ENCODE measurements around the gene NBAS. TPM values are rescaled to one million over a fixed set of nuclear protein-coding genes. Genes with fewer than 3 reads are reported as not detected.

The NBAS gene
- total RNA-seq, 1 experiment from 2014 or later, result 32.5 TPM

GRCh38 chr2:15367205-15367604 lies 193.9 kb downstream of the NBAS start:
- Histone ChIP-seq H3K23me2 (ENCODE audit: insufficient read length, low read depth, low read length, poor library complexity, severe bottlenecking) (no peaks in the 10 kb centered on the region), H3K79me2 (ENCODE audit: insufficient read depth, low read length) (no peaks in the 10 kb centered on the region), H3K14ac (ENCODE audit: insufficient read depth, low read length) (no peak overlapping the region), H4K8ac (replicated peaks; ENCODE audit: insufficient read length, low read depth, low read length) (no peak overlapping the region), H2BK20ac (ENCODE audit: low read depth, low read length, poor library complexity, severe bottlenecking) (no peak overlapping the region), H4K5ac (ENCODE audit: insufficient read length, low read depth, low read length) (no peak overlapping the region), H3K23ac (ENCODE audit: insufficient read length, low read depth, low read length) (no peak overlapping the region), H2AK5ac (ENCODE audit: insufficient read length, low read length) (no peak overlapping the region), H3K79me1 (ENCODE audit: insufficient read depth, low read depth, low read length, poor library complexity, severe bottlenecking) (no peaks in the 10 kb centered on the region), H4K91ac (ENCODE audit: insufficient read length, low read depth, low read length) (no peak overlapping the region), H2AFZ (ENCODE audit: low read length) (no peak overlapping the region), H3T11ph (ENCODE audit: low read length) (no peak overlapping the region), H3K4ac (ENCODE audit: low read depth, low read length) (no peak overlapping the region), H3K27me3 (ENCODE audit: insufficient read depth, low read length) (no peaks in the 10 kb centered on the region), H3K27ac (ENCODE audit: insufficient read length, low read depth, low read length) (no peak overlapping the region), H2BK15ac (ENCODE audit: low read depth, low read length) (no peak overlapping the region), H3K4me1 (ENCODE audit: insufficient read depth, low read length) (peaks cover 10% of the 10 kb centered on the region; the same call in 1 of the 2 replicates), H3K56ac (ENCODE audit: insufficient read length, low read depth, low read length) (no peak overlapping the region), H4K20me1 (ENCODE audit: control insufficient read depth, insufficient read depth, insufficient read length) (no peaks in the 10 kb centered on the region), H2BK5ac (ENCODE audit: insufficient read length, low read length) (no peak overlapping the region), H3K9ac (ENCODE audit: extremely low read depth, insufficient read length, low read length) (no peak overlapping the region), H3K9me3 (ENCODE audit: control insufficient read depth, low read depth, low read length) (no peaks in the 10 kb centered on the region), H3K18ac (ENCODE audit: insufficient read length, low read depth, low read length) (no peak overlapping the region), H3K4me2 (ENCODE audit: insufficient read depth, insufficient read length, low read length) (no peak overlapping the region), H2BK12ac (ENCODE audit: insufficient read length, low read depth, low read length) (no peak overlapping the region), H2BK120ac (ENCODE audit: low read depth, low read length, poor library complexity, severe bottlenecking) (no peak overlapping the region)
- H3K9me3 Mint-ChIP-seq, result no peaks in the 10 kb centered on the region
- H3K4me1 Mint-ChIP-seq, result peaks cover 21 to 25% of the 10 kb centered on the region in 2 experiments
- peaks cover 3 to 6% (median 6%) of the 10 kb centered on the region in 3 experiments; a peak in 4 of 7 replicates for H3K36me3 Mint-ChIP-seq (ENCODE audit: insufficient read depth in 1 of 3, low read depth in 3 of 3)
- no peaks in the 10 kb centered on the region for H3K27me3 Mint-ChIP-seq (ENCODE audit: low read depth)
- TF ChIP-seq, protein P1, sequence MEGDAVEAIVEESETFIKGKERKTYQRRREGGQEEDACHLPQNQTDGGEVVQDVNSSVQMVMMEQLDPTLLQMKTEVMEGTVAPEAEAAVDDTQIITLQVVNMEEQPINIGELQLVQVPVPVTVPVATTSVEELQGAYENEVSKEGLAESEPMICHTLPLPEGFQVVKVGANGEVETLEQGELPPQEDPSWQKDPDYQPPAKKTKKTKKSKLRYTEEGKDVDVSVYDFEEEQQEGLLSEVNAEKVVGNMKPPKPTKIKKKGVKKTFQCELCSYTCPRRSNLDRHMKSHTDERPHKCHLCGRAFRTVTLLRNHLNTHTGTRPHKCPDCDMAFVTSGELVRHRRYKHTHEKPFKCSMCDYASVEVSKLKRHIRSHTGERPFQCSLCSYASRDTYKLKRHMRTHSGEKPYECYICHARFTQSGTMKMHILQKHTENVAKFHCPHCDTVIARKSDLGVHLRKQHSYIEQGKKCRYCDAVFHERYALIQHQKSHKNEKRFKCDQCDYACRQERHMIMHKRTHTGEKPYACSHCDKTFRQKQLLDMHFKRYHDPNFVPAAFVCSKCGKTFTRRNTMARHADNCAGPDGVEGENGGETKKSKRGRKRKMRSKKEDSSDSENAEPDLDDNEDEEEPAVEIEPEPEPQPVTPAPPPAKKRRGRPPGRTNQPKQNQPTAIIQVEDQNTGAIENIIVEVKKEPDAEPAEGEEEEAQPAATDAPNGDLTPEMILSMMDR (conservative IDR thresholded peaks at IDR 0.05), result no peak
- peak overlapping the region in 2 of 3 experiments; percentile 60 to 69; a peak in 5 of 7 replicates for H3K27ac Mint-ChIP-seq
- WGBS (ENCODE audit: extremely low coverage, insufficient read length, low lambda C conversion rate), result no CpG with 5 or more reads among the region's 3 CpGs
- DNase-seq, result no peak
- H3K4me3 Mint-ChIP-seq, result no peak overlapping the region
